ENCODE results near the gene TNRC6C. TPM values are rescaled to one million over a fixed set of nuclear protein-coding genes. Genes with fewer than 3 reads are reported as not detected.
A peak's percentile ranks its signal among the peaks of the same experiment; 100 is the strongest.

TNRC6C gene
- total RNA-seq, 1 donor from 2014 or later, result 21.0 TPM

DNA sequence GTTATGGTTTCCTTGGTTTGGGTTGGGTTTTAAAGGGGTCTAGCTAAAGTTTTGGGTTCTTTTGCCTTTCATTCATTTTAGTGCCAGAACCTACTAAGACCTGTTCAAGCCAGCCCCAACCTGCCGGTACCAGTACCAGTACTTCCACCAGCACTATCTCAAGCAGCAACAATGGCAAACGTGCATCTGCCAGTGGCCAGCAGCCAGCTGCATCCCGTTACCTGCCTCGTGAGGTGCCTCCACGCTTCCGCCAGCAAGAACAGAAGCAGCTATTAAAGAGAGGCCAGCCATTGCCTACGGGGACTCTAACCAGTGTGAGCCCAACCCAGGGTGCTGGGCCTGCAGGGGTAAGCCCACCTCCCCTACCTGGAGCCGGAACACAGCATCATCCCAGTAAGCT is 72.9 kb downstream of the TNRC6C start:
- ATAC-seq (no peak), DNase-seq (ENCODE audit: missing footprints) (no peak)
- intact Hi-C loops (cut with DNase I), result no loop called here

DNA sequence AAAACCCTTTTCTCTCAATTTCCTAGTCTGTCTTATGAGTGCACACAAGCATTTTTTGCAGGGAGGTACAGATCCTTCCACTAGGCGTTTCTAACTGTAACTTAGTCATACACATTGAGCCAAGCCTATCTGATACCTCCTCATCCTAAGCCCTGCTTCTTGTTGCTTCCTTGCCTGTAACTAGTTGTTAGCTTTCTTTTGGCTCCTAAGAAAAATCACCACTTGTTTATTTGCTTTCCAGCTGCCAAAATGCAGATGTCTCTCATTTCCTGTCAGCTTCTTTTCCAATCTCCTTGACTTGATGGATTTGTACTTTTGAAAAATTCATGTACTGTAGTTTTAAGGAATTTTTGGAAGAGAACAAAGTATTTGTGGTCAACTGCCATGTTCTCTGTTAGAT is 73.7 kb downstream of the TNRC6C start:
- intact Hi-C loops (cut with DNase I), result no loop called here
- ATAC-seq, result no peak
- DNase-seq (ENCODE audit: missing footprints), result no peak

DNA sequence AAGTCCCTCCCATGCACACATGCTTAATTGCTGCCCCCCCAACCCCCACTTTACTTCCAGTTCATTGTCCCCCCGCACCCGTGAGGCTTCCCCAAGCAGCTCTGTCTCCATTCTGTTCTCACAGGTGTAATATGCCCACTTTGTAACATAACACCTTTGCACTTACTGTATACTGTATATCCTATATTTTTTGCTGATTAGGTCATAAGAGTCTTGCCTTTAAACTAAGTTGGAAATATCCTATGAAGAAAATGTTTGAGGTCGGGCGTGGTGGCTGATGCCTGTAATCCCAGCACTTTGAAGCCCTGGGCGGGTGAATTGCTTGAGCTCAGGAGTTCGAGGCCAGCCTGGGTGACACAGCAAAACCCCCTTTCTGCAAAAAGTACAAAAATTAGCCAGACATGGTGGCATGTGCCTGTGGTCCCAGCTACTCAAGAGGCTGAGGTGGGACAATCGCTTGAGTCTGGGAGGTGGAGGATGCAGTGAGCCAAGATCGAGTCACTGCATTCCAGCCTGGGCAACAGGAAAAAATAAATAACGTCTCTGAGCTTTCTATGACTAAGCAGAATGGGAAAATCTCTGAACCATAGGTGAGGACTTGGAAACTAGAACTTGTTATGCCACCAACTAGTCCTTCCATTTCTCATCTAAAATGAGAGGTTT is 76.1 kb downstream of the TNRC6C start:
- intact Hi-C loops (cut with DNase I), result no loop called here
- DNase-seq (ENCODE audit: missing footprints) (no peak), ATAC-seq (no peak)

DNA sequence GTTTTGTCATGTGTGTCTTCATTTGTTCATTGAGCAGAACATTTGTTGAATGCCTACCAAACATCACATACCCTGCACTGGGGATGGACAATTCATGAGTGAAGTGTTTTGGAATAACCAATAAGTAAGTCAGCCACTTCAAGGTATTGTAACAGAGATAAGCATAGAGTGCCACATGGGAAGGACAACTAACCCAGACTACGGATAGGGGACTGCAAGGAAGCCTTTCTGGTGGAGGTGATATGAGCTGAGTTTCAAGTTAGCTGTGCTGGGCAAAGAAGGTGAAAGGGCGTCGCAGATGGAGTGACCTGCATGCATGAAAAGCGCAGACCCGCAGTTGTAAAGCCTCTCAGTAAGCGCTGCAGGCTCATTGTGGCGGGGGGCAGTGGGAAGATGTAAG is 78.8 kb downstream of the TNRC6C start:
- DNase-seq (ENCODE audit: missing footprints) (no peak), ATAC-seq (no peak)
- intact Hi-C loops (cut with DNase I), result no loop called here

DNA sequence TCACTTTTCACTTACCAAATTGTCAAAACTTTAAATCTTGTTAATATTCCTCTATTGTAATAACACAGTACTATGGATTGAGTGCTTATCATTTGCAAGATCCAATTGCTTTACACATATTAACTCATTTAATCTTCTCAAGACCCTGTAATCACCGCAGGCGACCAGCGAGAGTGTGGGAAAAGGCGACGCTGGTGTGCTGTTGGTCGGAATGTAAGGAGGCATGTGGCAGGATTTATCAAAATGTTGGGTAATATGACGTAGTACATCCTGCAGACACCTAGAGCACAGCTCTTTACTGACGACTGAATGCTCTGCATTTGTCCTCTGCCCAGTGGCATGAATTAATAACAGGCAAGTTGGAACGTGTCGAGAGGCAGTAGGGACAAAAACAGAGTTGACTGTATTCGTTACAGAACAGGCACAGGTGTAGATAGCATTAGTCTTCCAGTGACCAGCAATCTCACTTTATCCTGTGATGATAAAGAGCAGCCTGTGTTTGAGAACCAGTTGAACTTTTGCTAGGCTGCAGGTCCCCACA is 80.3 kb downstream of the TNRC6C start:
- no peak for ATAC-seq
- DNase-seq (ENCODE audit: missing footprints), result no peak
- intact Hi-C loops (cut with DNase I), result no loop called here

DNA sequence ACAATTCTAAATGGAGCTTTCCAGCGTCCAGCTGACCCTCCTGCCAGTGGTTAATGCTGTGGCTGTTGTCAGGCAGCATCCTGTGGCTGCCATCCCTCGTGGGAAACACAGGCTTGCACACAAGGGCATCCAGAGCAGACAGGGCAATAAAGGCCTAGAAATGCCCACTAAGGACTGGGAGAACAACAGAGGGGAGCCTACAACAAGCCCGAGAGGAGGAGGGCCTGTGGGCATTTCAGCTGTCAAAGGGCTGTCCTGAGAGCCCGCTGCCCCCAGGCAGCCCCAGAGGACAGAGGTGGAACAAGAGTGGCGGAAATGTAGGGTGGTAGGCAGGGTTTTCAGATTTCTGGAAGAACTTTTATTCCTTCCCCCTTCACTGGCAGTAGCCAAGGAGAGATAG is 81.1 kb downstream of the TNRC6C start:
- intact Hi-C loops (cut with DNase I), result no loop called here
- ATAC-seq (no peak), DNase-seq (ENCODE audit: missing footprints) (no peak)

DNA sequence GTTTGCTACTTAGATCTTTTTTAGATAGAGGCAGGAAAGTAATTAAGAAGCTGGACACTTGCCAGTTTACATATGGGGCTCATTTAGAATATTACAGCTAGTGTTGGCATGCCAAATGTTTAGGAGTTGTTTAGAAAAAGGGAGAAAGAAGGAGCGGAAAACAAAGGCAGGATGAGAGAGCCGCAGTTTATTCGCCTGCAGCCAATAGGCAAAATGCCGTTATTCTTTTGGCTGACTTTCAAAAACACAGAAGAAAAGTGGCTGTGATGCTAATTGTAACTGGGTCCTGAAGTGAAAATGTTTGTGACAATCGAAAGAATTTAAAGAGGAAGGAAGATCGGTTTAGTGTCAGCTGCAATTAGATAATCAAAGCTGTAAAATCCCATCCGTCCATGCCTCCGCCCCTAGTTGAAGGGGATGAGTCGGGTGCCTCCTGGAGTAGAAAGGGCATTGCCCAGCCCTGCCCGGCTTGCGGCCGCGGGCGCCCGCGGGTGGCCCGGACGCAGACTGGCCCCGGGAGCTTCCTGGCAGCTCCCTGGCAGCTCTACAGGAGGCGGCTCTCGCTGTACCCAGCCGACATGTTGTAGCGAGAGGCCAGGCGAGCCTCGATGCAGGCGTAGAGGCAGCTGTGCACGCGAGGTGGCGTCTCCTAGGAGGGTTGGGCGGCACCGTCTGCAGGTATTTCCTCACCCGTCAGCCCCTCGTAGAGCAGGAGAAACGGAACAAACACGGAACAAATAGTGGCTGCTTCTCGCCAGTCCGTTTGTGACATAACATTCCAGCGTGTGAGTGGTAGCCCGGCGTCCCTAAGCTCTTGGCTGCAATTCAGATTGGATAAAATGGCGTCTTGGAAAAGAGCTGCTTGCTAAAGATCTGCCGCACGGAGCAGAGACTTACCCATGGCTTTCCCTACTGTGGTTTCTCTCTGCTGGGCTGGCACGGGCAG is 82.2 kb downstream of the TNRC6C start:
- intact Hi-C loops (cut with DNase I), result no loop called here
- DNase-seq (ENCODE audit: missing footprints), result peak; percentile 79
- peak; percentile 77 for ATAC-seq

DNA sequence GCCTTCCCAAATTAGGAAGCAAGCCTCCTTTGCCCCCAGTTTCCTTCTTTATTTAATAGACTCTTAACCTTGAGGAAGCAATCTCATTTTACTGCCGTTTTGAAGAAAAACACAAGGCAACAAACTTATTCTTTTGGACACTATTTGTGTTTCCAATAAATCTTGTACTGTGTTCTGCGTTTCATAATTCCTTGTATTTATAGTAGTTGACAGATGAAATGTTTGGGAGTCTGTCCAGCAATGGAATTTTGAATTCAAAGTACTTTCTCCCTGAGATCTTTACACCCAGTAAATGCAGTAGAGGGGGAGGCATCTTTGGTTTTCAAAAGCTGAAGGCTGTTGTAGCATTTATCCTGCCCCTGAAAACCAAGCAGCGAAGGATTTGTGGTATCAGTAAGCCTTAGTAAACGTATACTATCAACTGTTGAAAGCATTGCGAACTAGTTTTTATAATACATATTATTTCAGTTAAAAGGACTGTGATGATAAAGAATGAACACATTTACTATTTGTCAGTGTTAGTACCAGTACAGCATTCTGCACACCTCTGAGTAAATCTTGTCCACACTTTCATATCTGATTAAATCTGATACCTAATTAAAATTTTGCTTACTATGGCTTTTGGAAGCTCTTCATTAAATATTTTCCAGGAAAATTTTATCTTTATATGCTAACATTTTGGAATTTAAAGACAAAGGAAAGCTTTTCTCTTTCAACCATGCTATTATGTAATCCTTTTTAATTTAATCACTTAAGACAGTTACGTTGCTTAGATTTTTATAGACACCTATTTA is 83.1 kb downstream of the TNRC6C start:
- peak; percentile 21 for ATAC-seq
- no peak for DNase-seq (ENCODE audit: missing footprints)
- intact Hi-C loops (cut with DNase I), result no loop called here

DNA sequence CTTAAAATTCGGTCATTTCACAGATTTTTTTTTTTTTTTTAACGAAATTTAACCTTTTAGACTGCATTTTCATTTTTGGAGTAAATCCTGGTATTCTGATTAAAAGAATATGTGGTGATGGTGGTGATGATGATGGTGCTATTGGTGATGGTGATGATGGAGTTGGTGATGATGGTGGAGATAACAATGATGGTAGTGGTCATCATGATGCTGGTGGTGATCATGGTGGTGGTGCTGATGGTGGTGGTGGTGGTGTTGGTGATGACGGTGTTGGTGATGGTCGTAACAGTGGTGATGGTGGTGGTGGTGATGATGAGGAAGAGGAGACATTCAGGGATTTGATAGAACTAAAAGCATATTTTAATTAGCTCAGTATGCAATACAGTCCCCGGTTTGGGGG is 84.0 kb downstream of the TNRC6C start:
- DNase-seq (ENCODE audit: missing footprints), result no peak
- no peak for ATAC-seq
- intact Hi-C loops (cut with DNase I), result no loop called here

DNA sequence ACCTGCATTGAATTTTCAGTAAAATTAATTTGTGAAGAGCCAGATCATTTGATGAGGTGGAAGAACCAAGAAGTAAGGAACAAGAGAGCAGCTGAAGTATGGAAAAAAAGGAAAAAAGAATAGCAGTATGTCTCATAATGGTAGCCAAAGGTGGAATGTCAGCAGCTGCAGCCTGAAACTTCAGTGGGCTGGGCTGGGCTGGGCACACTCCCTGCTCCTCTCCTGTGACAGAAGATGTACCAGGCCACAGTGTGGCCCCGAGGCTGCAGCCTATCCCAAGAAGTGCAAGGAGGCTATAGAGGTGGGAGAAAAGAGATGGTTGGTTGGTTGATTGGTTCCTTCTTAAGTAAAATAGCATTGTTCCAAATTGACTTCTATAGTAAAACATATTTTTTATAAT is 84.5 kb downstream of the TNRC6C start:
- DNase-seq (ENCODE audit: missing footprints) (no peak), ATAC-seq (no peak)
- intact Hi-C loops (cut with DNase I), result no loop called here

DNA sequence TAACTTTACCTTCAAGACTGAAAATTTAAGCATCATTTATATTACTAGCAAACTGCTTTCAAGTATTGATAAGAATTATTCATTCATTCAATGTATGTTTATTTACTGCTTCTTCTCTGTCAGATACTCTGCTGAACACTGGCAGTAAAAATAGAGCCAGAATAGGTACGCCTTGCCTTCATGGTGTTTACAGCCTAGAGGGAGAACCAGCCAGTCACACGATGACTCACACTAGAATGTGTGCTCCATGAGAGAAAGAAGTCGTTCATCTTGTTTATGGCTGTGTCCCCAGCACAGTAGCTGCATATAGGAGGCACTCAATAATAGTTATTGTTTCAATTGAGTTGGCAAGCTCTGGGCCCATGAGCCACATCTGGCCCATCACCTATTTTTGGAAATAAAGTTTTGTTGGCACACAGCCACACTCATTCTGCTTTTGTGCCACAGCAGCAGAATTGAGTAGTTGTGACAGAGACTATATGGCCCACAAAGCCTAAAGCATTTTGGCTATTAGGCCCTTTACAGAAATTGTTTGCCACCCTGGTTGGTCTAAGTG is 85.9 kb downstream of the TNRC6C start:
- ATAC-seq, result no peak
- intact Hi-C loops (cut with DNase I), result no loop called here

DNA sequence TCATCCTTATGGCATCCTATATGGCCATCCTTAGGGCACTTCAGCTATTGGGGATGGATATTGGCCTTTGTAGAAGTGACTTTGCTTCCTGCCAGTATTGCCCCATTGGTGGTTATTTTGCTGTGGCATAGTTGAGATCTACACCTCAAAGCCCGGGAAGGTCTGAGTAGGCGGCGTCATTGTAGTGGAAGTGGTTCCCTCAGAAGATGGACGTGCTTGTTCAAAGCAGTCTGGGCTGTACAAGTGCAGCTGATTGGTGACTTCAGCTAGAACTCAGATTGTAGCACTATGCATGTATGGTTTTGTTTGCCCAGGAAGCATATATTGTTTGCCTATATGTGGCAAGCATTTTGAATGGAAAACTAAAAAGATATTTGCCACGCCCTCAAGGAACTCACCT is 86.8 kb downstream of the TNRC6C start:
- DNase-seq (ENCODE audit: missing footprints) (no peak), ATAC-seq (no peak)
- intact Hi-C loops (cut with DNase I), result no loop called here

More for the DNA sequence above, 85.9 kb downstream of the TNRC6C start:
- no peak for DNase-seq (ENCODE audit: missing footprints)

DNA sequence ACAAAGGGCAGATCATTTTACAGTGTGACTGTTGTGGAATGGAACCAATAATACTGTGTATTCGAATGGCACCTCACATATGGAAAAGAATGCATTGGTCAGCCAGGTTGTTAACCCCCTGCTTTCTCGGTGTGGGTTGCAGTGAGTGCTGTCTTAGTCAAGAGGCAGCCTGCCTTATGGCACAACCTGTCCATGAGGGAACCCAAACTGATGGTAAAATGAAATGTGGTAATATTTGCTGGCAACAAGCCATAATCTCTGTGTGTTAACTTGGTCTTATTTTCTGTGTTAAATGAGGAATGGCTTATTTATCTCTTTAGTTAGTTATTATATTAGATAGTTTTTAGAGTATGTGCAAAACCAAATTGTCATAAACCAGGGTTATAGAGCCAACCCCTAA is 88.4 kb downstream of the TNRC6C start:
- ATAC-seq, result no peak

DNA sequence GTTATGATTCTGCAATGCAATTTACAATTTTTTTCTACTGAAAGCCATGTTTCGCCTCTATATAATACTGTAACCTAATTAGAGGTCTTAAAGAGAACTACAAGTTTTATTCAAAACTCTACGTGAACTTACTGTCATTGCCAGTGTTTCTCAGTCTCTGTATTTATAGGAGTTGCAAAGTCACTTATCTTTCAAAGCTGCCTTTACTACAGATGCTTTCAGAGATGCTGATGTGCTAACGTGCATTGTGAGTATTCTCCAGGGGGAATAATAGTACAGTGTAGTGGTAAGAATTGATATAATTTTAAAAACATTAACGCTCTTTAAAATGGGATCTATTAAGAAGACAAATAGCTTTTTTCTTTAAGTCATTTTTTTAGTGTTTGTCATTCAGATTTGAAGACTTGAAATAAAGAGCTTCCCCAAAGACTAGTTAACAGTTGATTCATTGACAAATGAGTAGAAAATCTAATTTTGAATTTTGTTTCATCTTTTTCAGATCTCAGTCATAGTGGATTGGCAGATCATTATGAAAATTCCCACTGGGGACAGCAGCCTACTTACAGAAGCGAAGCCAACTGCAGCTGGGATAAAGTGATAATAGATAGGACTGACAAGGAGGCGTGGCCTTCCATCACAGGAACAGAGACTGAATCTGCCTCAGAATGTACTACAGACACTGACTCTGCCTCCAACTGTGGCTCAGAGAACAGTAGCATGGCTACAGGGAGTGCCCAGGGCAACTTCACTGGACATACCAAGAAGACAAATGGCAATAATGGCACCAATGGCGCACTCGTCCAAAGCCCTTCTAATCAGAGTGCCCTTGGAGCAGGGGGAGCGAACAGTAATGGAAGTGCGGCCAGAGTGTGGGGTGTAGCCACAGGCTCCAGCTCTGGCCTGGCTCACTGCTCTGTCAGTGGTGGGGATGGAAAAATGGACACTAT is 90.1 kb downstream of the TNRC6C start:
- intact Hi-C loops (cut with DNase I), result no loop called here

More for the DNA sequence above, 88.4 kb downstream of the TNRC6C start:
- intact Hi-C loops (cut with DNase I), result no loop called here
- DNase-seq (ENCODE audit: missing footprints), result no peak

DNA sequence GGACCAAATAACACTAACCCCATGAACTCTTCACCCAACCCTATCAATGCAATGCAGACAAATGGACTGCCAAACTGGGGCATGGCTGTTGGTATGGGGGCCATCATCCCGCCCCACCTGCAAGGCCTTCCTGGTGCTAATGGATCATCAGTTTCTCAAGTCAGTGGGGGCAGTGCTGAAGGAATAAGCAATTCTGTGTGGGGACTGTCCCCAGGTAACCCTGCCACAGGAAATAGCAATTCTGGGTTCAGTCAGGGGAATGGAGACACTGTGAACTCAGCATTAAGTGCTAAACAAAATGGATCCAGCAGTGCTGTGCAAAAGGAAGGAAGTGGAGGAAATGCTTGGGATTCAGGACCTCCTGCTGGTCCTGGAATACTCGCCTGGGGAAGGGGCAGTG is 91.1 kb downstream of the TNRC6C start:
- intact Hi-C loops (cut with DNase I), result no loop called here
- DNase-seq (ENCODE audit: missing footprints), result no peak

More for the DNA sequence above, 90.1 kb downstream of the TNRC6C start:
- no peak for ATAC-seq
- no peak for DNase-seq (ENCODE audit: missing footprints)

DNA sequence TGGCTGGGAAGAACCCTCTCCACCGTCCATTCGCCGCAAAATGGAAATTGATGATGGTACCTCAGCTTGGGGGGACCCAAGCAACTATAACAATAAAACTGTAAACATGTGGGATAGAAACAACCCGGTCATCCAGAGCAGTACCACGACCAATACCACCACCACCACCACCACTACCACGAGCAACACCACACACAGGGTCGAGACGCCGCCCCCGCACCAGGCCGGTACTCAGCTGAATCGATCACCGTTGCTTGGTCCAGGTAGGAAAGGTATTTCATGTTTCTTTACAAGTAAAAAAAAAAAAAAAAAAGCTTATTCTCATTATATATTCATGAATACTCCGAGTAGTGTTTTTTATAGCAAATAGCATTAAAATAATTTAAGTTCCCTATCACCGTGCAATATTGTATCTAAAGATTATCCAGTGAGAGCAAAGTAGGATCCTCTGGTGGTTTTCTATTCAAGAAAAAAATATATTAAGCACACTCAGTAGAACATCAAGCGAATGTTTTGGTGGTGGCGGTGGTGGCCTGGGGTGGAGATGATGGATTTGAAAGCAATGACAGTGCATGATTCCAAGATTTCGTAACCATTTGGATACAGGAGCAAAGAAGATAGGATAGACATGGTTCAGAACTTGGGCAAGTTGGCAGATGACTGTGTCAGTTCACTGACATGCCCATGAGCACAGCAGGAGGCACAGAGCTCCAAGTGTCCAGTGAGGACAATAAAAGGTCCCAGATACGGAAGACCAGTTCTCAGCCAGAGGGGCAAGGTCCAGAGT is 92.9 kb downstream of the TNRC6C start:
- DNase-seq (ENCODE audit: missing footprints) (no peak), ATAC-seq (peak; percentile 17)
- intact Hi-C loops (cut with DNase I), result no loop called here

More for the DNA sequence above, 91.1 kb downstream of the TNRC6C start:
- ATAC-seq, result no peak
